Glomerular visceral epithelial cell (primary cell): ENCODE results near the gene BEST2.
"Not testable (repeated sequence)": the region's sequence is repeated elsewhere in the genome, so short reads cannot be mapped to it uniquely, and the experiment has no call there.

Source experiments
- DNase-seq: peaks from one replicate; pipeline ENCODE4 v3.0.0-alpha.2; 2016; ENCODE audit errors: extremely low spot score

BEST2 gene

DNA sequence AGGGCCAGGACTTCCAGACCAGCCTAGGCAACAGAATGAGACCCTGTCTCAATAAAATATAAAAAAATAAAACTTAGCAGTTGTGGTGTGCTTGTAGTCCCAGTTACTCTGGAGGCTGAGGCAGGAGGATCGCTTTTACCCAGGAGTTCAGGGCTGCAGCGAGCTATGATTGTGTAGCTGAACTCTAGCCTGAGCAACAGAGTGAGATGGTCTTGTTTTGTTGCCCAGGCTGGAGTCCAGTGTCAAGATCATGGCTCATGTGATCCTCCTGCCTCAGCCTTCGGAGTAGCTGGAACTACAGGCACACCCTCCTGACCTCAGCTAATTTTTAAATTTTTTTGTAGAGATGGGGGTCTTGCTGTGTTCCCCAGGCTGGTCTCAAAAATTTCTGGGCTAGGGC lies 35.4 kb downstream of the BEST2 start:
- DNase-seq, result no peak

DNA sequence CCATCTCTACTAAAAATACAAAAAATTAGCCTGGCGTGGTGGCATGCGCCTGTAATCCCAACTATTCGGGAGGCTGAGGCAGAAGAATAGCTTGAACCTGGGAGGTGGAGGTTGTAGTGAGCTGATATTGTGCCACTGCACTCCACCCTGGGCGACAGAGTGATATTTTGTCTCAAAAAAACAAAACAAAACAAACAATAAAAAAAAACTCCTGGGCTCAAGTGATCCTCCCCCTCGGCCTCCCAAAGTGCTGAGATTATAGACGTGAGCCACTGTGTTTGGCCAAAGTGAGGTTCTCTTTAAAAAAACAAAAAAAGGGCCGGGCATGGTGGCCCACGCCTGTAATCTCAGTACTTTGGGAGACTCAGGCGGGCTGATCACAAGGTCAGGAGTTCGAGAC lies 35.9 kb downstream of the BEST2 start:
- DNase-seq, result no peak

DNA sequence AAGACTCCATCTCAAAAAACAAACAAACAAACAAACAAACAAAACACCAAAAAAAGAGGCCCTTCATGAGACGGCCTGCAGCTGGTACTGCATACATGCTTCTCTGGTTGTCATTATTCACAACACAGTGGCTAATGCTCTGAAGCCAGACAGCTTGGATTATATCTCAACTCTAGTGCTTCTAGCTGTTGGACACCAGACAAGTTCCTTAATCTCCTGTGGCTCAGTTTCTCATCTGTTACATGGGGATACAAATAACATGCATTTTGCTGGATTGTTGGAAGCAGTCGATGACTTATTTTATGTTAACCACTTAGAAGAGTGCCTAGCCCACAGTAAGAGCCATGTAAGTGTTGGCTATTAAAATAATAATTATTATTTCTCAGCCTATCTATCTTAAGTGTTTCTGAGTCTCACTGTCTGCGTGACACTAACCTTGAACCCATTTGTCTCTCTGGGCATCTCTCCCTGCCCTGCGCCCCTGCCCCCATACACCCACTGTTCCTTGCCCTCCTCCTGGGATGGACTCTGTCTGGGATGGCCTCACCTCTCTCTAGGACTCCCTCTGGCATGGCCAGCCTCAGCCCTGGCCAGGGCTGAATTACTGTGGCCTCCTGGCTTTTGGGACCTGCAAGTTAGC lies 36.6 kb downstream of the BEST2 start:
- no peak for DNase-seq

DNA sequence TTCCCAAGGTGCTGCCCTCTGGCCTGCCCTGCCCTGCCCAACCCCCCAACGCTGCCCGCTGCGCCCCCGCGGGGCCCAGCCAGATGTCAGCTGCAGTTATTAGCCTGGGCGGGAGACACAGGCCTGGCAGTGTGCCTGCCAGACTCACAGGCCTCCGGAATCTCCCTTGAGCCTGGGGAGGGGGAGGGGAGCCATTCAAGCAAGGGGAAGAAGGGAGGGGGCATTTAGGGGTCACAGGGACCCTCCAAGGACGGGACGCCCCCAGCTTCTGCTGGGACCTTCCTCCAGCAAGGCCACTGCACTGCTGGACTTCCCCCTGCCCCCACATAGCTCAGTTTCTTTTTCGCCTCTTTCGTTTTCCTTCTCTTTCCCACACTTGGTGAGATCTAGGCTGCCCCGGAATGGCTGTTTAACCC lies 37.1 kb downstream of the BEST2 start:
- DNase-seq, result peak; percentile 89

DNA sequence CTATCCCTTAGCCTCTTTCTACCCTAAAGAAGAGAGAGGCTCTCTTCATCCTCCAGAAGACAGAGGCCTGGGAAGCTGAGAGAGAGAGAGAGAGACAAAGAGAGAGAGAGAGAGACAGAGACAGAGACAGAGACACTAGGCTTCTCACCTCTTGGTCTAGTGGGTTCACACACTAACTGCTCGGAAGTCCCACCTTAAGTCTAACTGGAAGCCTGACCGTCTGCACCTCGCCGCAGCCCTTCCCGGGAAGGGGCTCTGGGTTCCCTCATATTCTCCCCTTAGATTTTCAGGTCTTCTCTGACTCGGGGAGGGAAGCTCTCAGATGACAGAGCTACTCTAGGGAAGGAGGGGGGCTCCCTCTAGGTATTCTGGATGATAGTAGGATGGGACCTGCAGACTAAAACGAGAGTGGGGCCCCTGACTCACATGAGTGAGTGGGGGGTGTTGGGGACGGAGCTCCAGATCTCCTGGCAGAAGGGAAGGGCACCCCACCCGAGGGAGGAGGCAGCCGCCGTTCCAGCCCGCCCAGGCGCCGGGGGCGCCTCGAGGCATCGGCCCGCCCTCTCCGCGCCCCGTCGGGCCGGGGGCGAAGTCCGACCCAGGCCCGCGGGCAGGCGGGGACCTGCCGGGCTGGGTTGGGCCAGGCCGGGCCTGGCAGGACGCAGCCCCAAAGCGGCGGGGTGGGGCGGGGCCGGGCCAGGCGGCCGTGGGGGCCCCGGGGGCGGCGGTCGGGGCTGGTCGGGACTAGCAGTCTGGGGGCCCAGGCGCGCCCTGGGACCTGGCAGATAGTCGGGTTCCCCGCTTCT lies 37.7 kb downstream of the BEST2 start:
- DNase-seq, result peak; percentile 46

DNA sequence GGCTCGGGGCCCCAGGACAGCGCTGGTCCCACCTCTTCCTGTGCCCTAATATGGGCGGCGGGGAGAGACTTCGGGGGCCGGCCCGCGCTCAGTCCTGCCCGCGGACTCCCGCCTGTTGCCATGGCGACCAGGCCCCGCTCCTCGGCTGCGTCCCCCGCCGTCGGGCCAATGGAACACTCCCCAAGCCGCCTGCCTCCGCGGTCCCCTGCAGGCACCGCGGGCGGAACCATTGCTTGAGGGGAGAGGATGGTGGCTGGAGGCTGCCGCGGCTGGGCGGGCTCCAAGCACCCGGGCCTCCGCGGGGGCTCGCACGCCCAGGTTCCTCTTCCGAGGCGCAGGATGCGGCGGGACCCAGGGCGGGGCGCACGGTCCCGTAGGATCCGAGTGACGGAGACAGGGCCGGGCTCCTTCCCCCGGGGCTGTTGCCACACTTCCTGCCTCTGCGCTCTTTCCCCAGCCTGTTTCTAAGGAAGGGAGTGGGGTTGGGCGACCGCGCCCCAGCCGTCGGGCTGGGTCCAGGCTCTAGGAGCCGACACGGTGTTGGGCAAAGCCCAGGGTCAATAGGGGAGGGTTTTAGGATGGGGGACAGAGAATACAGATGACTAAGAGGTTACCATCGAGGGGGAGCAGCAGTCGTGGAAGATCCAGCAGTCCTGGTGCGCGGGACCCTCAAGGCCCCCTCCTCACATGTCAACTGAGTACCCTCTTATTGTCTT lies 38.5 kb downstream of the BEST2 start:
- DNase-seq, result peak; percentile 98

DNA sequence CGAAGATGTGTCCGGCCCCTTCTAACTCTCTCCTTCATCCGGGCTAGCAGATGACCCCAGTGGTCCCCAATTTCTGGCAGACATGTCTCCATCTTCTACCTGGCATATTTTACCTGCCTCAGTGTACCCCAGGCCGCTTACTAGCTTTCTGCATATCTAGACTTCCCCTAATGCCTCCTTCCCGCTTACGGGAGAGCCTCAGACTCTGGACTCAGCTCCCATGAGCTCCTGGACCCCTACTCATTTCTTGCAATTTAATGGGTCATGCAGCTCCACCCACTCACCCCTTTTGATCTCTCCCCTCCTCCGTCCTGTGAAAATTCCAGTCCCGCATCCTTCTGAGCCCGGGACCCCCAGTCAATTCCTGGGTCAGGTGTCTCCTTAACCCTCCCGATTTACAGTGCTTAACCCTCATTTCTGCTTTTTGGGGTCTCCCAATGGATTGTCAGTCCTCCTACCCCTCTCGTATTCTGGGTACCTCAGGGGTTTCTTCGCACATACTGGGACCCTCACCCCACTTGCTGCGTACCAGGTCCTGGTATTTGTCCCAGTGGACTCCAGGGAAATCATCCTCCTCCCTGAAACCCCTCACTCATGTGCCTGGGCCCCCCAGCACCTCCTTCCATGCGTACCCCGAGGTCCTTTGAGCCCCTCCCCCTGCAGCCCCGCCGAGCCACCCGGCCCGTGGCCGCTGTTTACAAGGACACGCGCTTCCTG lies 39.2 kb downstream of the BEST2 start:
- DNase-seq, result no peak

DNA sequence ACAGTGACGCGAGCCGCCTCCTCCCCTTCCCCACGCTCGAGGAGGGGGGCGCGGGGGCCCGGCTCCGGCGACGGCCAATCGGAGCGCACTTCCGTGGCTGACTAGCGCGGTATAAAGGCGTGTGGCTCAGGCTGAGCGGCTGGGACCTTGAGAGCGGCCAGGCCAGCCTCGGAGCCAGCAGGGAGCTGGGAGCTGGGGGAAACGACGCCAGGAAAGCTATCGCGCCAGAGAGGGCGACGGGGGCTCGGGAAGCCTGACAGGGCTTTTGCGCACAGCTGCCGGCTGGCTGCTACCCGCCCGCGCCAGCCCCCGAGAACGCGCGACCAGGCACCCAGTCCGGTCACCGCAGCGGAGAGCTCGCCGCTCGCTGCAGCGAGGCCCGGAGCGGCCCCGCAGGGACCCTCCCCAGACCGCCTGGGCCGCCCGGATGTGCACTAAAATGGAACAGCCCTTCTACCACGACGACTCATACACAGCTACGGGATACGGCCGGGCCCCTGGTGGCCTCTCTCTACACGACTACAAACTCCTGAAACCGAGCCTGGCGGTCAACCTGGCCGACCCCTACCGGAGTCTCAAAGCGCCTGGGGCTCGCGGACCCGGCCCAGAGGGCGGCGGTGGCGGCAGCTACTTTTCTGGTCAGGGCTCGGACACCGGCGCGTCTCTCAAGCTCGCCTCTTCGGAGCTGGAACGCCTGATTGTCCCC lies 39.9 kb downstream of the BEST2 start, which contains the start of gene JUNB:
Gene JUNB (plus strand): TSS at position 142 of the 706 bp plus-strand sequence. CDS start 286 bp downstream, at position 428.
- DNase-seq, result peak; percentile 98

DNA sequence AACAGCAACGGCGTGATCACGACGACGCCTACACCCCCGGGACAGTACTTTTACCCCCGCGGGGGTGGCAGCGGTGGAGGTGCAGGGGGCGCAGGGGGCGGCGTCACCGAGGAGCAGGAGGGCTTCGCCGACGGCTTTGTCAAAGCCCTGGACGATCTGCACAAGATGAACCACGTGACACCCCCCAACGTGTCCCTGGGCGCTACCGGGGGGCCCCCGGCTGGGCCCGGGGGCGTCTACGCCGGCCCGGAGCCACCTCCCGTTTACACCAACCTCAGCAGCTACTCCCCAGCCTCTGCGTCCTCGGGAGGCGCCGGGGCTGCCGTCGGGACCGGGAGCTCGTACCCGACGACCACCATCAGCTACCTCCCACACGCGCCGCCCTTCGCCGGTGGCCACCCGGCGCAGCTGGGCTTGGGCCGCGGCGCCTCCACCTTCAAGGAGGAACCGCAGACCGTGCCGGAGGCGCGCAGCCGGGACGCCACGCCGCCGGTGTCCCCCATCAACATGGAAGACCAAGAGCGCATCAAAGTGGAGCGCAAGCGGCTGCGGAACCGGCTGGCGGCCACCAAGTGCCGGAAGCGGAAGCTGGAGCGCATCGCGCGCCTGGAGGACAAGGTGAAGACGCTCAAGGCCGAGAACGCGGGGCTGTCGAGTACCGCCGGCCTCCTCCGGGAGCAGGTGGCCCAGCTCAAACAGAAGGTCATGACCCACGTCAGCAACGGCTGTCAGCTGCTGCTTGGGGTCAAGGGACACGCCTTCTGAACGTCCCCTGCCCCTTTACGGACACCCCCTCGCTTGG lies 40.7 kb downstream of the BEST2 start:
- DNase-seq, result peak; percentile 71

DNA sequence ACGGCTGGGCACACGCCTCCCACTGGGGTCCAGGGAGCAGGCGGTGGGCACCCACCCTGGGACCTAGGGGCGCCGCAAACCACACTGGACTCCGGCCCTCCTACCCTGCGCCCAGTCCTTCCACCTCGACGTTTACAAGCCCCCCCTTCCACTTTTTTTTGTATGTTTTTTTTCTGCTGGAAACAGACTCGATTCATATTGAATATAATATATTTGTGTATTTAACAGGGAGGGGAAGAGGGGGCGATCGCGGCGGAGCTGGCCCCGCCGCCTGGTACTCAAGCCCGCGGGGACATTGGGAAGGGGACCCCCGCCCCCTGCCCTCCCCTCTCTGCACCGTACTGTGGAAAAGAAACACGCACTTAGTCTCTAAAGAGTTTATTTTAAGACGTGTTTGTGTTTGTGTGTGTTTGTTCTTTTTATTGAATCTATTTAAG lies 41.3 kb downstream of the BEST2 start:
- no peak for DNase-seq

DNA sequence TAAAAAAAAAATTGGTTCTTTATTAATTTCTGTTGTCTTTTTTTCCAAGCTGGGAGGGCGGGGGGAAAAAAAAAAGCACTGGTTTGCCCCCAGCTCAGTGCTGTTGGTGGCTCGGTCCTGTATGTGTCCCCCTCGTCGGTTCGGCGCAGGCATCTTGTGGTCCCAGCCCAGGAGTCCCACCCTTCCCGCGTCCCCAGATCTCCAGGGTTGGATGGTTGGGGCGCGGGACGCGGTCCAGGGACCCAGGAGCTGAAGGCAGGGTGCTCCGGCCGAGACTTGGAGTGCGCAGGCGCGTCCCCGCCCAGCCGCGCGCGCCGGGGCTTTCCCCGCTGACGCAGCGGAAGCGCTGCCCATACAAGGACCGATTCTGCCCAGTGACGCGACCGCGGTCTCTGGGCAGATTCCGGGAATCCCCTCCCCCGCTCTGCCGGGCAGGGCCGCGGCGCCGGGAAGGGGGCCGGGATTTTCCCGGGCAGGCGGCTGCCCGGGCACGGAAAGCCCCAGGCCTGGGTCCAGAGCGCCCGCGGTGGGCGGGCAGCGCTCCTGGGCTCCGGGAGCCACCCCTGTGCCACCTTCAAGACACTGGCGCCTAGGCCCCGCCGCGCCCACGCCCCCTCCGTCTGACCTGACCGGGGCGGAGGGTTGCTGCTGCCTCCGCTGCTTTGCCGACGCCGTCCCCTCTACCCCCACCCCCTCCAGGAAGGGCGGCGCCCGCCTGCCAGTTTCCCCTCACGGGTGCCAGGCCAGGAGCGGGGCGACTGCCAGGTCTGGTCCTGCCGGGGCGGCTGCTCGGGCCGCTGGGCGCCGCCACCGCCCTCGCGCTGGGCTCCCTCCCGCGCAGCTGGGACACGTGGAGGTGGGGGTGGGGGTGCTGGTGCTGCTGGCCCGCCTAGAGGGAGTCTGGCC lies 42.0 kb downstream of the BEST2 start:
- peak; percentile 97 for DNase-seq

DNA sequence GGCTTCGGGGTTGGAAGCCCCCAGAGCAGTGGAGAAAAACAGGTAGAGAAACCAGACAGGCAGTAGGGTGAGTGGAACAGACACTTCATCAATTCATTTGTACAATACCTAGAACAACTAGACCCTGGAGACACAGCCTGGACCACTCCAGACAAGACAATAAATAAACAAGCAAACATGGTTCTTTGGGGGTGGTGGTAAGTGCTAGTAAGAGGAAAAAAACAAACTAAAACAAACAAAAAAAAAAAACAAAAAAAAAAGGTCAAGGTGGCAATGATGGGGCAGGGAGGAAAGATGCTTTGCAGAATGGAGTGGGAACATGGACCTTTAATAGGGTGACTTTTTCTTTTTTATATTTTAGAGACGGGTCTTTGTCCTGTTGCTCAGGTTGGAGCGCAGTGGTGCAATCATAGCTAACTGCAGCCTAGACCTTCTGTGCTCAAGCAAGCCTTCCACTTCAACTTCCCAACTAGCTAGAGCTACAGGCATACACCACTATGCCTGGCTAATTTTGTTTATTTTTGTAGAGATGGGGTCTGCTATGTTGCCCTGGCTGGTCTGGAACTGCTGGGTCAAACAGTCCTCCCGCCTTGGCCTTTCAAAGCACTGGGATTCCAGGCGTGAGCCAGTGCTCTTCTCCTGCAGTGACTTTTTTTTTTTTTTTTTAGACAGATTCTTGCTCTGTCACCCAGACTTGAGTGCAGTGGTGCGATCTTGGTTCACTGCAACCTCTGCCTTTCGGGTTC lies 42.8 kb downstream of the BEST2 start:
- no peak for DNase-seq

DNA sequence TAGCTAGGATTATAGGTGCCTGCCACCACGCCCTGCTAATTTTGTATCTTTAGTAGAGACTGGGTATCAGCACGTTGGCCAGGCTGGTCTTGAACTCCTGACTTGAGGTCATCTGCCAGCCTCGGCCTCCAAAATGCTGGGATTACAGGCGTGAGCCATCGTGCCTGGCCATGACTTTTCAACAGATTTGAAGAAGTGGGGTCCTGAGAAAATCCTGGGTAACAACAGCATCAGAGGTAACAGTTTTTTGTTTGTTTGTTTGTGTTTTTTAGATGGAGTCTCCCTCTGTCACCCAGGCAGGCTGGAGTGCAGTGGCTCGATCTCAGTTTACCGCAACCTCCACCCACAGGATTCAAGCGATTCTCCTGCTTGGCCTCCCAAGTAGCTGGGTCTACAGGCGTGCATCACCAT lies 43.4 kb downstream of the BEST2 start:
- no peak for DNase-seq

DNA sequence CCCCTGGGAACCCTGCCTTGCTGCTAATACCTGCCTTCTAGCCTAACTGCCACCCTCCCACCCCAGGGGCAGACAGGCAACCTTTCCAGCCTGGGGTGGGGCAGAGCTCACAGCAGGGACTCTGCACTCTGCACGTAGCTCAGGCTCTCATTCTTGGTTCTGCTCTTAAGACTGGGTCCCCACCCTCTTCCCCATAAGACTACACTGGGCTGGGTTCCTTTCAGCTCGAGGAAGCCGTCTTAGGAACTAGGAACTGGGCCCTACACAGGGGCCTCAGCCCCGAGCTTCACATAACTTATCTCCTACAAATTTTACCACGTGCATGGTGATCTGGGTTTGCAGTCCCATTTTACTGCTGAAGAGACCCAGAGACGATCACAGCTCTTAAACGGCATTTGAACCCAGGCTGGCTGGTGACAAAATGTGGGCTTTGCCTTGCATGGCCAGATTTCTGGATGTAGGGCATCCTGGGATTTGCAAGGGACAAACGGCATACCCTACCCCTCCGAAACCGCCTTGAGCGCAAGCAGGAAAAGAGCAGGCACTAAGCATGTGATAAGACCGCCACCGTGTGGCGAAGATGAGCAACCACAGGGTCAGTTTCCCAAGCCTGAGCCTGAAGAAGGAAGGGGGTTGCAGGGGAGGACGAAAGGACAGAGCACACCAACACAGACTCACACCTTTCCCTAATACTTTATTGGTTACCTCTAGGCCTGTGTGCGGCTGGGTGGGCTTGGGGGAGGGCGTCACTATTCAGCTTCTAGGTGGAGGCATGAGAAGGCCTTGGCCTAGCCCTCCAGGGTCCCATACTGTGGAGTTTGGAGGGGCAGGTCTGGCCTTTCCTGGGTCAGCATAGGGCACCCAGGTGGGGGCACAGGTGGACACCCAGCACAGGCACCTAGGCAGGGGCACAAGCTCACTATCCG lies 44.8 kb downstream of the BEST2 start:
- peak; percentile 81 for DNase-seq

DNA sequence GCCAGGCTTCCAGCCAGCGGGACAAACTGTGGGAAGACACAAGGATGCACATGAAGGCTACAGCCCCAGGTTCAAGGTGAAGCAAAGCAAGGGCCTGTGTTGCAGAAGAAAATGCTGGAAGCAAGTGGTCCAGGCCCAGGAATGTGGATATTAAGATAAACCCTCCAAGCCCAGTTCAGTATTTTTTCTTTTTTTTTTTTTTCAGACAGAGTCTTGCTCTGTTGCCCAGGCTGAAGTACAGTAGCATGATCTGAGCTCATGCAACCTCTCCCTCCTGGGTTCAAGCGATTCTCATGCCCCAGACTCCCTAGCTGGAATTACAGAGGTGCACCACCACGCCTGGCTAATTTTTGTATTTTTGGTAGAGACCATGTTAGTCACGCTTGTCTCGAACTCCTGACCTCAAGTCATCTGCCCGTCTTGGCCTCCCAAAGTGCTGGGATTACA lies 45.6 kb downstream of the BEST2 start:
- no peak for DNase-seq

DNA sequence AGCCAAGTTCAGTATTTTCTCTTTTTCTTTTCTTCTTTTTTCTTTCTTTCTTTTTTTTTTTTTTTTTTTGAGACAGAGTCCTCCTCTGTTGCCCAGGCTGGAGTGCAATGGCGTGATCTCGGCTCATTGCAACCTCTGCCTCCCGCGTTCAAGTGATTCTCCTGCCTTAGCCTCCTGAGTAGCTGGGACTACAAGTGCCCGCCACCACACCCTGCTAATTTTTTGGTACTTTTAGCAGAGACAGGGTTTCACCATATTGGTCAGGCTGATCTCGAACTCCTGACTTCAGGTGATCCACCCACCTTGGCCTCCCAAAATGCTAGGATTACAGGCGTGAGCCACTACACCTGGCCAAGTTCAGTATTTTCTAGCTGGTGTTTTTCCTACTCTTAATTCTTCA lies 46.0 kb downstream of the BEST2 start:
- DNase-seq, result not testable (repeated sequence)

DNA sequence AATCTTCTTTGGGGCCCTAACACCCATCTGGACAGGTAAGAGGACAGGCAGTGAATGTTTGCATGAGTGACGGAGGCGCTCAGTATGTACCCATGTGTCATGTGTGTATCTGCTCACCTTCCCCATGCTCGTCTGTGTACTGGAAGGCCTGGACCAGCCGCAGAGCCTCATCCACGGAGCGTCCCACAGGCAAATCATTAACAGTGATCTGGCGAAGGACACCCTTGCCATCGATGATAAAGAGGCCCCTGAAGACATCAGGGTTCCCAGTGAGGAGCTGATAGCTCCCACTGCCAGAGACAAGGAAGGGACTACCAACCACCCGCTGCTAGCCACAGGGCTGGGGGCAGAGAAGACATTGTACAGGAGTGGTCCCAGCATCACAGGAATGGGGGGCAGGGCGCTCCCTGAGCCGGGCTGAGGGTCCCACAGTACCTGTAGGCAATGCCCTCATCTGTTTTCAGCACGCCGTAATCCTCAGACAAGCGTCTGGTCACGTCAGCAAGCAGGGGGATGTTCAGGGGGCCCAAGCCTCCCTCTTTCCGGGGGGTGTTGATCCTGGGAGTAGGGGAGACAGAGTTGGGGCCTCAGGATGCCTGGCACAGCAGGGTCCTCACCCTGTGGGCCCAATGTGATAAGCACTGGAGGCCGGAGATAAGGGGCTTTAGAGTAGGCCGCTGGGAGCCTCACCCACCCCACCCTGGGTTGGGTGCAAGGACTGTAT lies 48.3 kb downstream of the BEST2 start:
- no peak for DNase-seq
